MM.1S (cell line): ENCODE measurements around the gene DIRAS1.

Experiments
- DNase-seq: peaks from one replicate; pipeline ENCODE4 v3.0.0-alpha.2; 2015
- H2AFZ ChIP-seq: fragments of 300-600 bp; sonication (generic); 2 replicates; pipeline ENCODE4 v1.6.0; 2016; ENCODE audit warnings: antibody characterized with exemption, low read length
- H3F3A ChIP-seq: fragments of 300-600 bp; sonication (generic); 2 replicates; pipeline ENCODE4 v1.6.1; 2016; ENCODE audit warnings: mild to moderate bottlenecking, antibody characterized with exemption, low read length, moderate library complexity, mixed read lengths; ENCODE audit not compliant: insufficient read depth
- H3K27ac ChIP-seq: fragments of 300-600 bp; sonication (generic); 2 replicates; pipeline ENCODE4 v1.5.1; 2016; ENCODE audit warnings: mild to moderate bottlenecking, low read length
- H3K27me3 ChIP-seq: fragments of 300-600 bp; sonication (generic); replicated peaks from 2 replicates; pipeline ENCODE4 v1.6.0; 2016; ENCODE audit warnings: low read length; ENCODE audit not compliant: insufficient read depth
- H3K36me3 ChIP-seq: fragments of 300-600 bp; sonication (generic); replicated peaks from 2 replicates; pipeline ENCODE4 v1.6.1; 2016; ENCODE audit warnings: mild to moderate bottlenecking, low read length, mixed read lengths; ENCODE audit not compliant: insufficient read depth
- H3K4me1 ChIP-seq: fragments of 300-600 bp; sonication (generic); 2 replicates; pipeline ENCODE4 v1.6.1; 2016; ENCODE audit warnings: low read length, mixed read lengths
- H3K4me2 ChIP-seq: fragments of 300-600 bp; sonication (generic); 2 replicates; pipeline ENCODE4 v1.6.0; 2016; ENCODE audit warnings: low read depth, low read length
- H3K4me3 ChIP-seq: fragments of 300-600 bp; sonication (generic); 2 replicates; pipeline ENCODE4 v1.5.1; 2016; ENCODE audit warnings: low read length, mixed read lengths
- H3K79me2 ChIP-seq: fragments of 300-600 bp; sonication (generic); 2 replicates; pipeline ENCODE4 v1.6.1; 2016; ENCODE audit warnings: mixed run types, low read length, mixed read lengths
- H3K9ac ChIP-seq: fragments of 300-600 bp; sonication (generic); 2 replicates; pipeline ENCODE4 v1.6.1; 2016; ENCODE audit warnings: low read length, mixed read lengths
- H3K9me2 ChIP-seq: fragments of 300-600 bp; sonication (generic); replicated peaks from 2 replicates; pipeline ENCODE4 v1.6.1; 2016; ENCODE audit warnings: mild to moderate bottlenecking, low read length, mixed read lengths; ENCODE audit not compliant: insufficient read depth
- H3K9me3 ChIP-seq: fragments of 300-600 bp; sonication (generic); replicated peaks from 2 replicates; pipeline ENCODE4 v1.6.1; 2016; ENCODE audit warnings: mild to moderate bottlenecking, low read length, mixed read lengths; ENCODE audit not compliant: insufficient read depth
- H4K20me1 ChIP-seq: fragments of 300-600 bp; sonication (generic); 2 replicates; pipeline ENCODE4 v1.6.1; 2016; ENCODE audit warnings: mild to moderate bottlenecking, low read length, moderate library complexity, mixed read lengths; ENCODE audit not compliant: insufficient read depth
- EZH2 ChIP-seq: fragments of 300-600 bp; sonication (generic); optimal IDR thresholded peaks from 2 replicates; pipeline ENCODE3; 2017; ENCODE audit warnings: low read depth, mild to moderate bottlenecking, antibody characterized with exemption, low read length, mixed read lengths
- EZH2phosphoT487 ChIP-seq: fragments of 300-600 bp; sonication (generic); IDR thresholded peaks from 2 replicates; pipeline ENCODE4 v1.6.1; 2018; ENCODE audit warnings: antibody characterized with exemption, low read length
- TF ChIP-seq, protein P1 (sequence below): fragments of 300-600 bp; sonication (generic); IDR thresholded peaks from 2 replicates; pipeline ENCODE4 v1.5.1; 2016; ENCODE audit warnings: antibody characterized with exemption, low read length, mixed read lengths

DIRAS1 gene, protein sequence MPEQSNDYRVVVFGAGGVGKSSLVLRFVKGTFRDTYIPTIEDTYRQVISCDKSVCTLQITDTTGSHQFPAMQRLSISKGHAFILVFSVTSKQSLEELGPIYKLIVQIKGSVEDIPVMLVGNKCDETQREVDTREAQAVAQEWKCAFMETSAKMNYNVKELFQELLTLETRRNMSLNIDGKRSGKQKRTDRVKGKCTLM

DNA sequence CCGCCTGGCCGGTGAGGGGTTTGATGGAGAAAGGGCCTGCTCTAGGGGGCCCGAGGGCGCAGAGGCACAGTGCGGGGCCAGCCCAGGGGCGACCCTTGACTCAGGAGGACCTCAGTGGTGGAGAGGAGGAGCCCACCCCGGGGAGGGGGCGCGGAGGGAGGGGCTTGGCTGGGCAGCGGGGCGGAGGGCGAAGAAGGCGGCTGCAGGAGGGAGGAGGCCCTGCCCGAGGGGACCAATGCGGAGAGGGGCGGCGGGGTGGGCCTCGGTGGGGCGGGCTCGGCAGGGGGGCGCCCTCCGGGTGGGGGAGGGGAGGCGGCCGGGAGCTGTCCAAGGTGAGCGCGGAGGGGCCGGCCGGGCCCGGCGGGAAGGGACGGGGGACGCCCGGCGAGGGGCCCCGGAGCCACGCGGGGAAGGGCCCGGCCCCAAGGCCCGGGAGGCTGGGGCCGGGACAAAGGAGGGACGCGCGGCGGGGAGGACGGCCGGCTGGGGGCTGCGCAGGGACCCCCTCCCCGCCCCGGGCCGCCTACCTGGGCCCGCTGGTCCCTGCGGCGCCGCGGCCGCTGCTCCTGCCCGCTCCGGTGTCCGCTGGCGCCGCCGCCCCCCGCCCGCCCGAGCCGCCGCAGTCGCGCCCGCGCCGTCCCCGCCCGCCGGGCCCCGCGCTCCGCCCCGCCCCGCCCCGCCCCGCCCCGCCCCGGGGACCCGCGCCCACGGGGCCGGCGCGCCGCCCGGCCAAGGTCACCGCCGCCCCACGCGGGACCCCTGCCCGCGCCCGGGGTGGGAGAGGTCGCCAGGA is at the start of gene DIRAS1:
TSS of gene DIRAS1 (minus strand) at position 596 of the 793 bp plus-strand sequence. CDS start 3,566 bp downstream, outside the sequence.
- Histone ChIP-seq H3K4me2 (no peak within 1 kb of the TSS; the same call in 1 of the 2 replicates), H3K9ac (no peak within 1 kb of the TSS), H4K20me1 (no peaks in the 10 kb centered on the region), H3K36me3 (no peaks in the 10 kb centered on the region), H3F3A (0 out of 2 replicates have a peak, but pooled peaks cover 4% of the 10 kb centered on the region), H3K79me2 (no peaks in the 10 kb centered on the region), H3K27me3 (peaks cover 80% of the 10 kb centered on the region), H3K9me2 (no peaks in the 10 kb centered on the region), H3K4me1 (no peaks in the 10 kb centered on the region), H3K9me3 (no peaks in the 10 kb centered on the region), H3K4me3 (no peak within 1 kb of the TSS), H2AFZ (no peak within 1 kb of the TSS), H3K27ac (no peak within 1 kb of the TSS)
- DNase-seq = no peak
- TF ChIP-seq, protein P1, sequence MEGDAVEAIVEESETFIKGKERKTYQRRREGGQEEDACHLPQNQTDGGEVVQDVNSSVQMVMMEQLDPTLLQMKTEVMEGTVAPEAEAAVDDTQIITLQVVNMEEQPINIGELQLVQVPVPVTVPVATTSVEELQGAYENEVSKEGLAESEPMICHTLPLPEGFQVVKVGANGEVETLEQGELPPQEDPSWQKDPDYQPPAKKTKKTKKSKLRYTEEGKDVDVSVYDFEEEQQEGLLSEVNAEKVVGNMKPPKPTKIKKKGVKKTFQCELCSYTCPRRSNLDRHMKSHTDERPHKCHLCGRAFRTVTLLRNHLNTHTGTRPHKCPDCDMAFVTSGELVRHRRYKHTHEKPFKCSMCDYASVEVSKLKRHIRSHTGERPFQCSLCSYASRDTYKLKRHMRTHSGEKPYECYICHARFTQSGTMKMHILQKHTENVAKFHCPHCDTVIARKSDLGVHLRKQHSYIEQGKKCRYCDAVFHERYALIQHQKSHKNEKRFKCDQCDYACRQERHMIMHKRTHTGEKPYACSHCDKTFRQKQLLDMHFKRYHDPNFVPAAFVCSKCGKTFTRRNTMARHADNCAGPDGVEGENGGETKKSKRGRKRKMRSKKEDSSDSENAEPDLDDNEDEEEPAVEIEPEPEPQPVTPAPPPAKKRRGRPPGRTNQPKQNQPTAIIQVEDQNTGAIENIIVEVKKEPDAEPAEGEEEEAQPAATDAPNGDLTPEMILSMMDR = no peak
- TF ChIP-seq EZH2 (no peak), EZH2phosphoT487 (no peak)

DNA sequence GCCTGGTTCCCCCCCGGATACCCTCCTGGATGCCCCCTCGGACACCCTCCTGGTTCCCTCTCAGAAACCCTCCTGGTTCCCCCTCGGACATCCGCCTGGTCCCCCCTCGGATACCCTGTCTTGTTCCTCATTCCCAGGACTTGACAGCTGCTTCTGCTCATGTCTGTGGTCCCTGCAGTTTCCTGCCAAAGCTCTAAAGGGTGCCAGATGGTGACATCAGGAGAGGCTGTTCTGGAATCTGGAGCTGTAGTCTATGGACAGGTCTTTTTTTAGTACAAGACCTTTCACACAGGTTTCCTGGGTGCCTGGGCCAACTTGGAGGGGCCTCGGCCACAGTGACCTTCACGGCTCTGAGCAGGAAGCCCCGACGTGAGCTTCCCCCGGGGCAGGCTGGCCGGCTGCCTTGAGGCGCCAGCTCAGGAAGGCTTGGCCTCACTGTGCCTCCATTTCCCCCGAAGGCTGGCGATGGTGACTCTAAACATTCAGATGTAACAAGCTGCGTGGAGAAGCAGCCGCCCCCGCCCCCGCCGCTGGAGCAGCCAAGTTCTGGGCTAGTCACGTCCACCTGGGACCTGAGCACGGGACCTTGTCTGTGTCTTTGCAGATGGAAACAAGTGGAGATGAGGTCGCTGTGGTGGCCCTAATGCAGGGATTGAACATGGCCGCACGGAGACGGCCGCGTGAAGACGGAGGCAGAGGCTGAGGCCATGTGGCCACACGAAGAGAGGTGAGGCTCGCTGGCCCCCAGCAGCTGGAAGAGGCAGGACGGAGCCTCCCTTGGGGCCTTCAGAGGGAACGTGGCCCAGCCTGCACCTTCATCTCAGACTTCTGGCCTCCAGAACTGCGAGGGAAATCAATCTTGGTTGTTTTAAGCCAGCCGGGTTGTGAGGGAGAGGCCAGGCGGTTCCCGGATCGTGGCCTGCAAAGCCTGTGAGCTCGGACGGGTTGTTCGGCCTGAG is 49.2 kb upstream of the DIRAS1 start:
- Histone ChIP-seq H3K27me3 (no peaks in the 10 kb centered on the region), H3K4me3 (no peak overlapping the region), H3K9me3 (no peaks in the 10 kb centered on the region), H3K9me2 (no peaks in the 10 kb centered on the region), H3K27ac (no peak overlapping the region), H4K20me1 (peaks cover 31% of the 10 kb centered on the region), H3K36me3 (peaks cover 10% of the 10 kb centered on the region), H3K79me2 (peaks cover 68% of the 10 kb centered on the region), H3K4me2 (no peak overlapping the region), H3F3A (no peaks in the 10 kb centered on the region), H2AFZ (no peak overlapping the region), H3K4me1 (no peaks in the 10 kb centered on the region), H3K9ac (no peak overlapping the region)
- TF ChIP-seq, protein P1 = no peak
- no peak for TF ChIP-seq EZH2
- TF ChIP-seq EZH2phosphoT487 = no peak
- no peak for DNase-seq

DNA sequence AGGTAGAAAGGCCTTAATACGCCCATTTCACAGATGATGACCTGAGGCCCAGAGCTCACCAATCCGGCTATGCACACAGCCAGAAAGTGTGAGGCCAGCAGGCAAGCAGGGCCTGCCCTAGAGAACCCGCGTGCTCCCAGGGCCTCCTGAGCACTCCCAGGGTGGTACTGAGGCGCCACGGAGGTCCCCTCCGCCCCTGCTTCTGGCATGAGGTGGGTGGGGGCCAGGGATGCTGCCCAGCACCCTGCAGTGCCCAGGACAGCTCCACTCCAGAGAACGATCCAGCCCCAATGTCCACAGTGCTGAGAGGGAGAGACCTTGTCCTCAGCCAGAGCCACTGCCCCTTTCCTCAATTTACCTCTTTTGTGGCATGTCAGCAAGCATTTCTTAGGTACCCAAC is 48.0 kb upstream of the DIRAS1 start:
- no peaks in the 10 kb centered on the region for H3K9me3 ChIP-seq
- no peak overlapping the region for H3K9ac ChIP-seq
- no peak overlapping the region for H3K4me2 ChIP-seq
- no peak overlapping the region for H3K27ac ChIP-seq
- H3F3A ChIP-seq = no peaks in the 10 kb centered on the region
- no peak overlapping the region for H3K4me3 ChIP-seq
- peaks cover 57% of the 10 kb centered on the region for H3K79me2 ChIP-seq
- H3K36me3 ChIP-seq = peaks cover 10% of the 10 kb centered on the region
- H2AFZ ChIP-seq = no peak overlapping the region
- H3K9me2 ChIP-seq = no peaks in the 10 kb centered on the region
- H3K4me1 ChIP-seq = no peaks in the 10 kb centered on the region
- DNase-seq = no peak
- H4K20me1 ChIP-seq = peaks cover 21% of the 10 kb centered on the region
- no peak for TF ChIP-seq EZH2
- TF ChIP-seq EZH2phosphoT487 = no peak
- TF ChIP-seq, protein P1 = no peak
- H3K27me3 ChIP-seq = no peaks in the 10 kb centered on the region
